ENCODE data around the gene ABHD14A. TPM values are rescaled to one million over a fixed set of nuclear protein-coding genes. Genes with fewer than 3 reads are reported as not detected.
A peak's percentile ranks its signal among the peaks of the same experiment; 100 is the strongest.

ABHD14A gene
- total RNA-seq, 1 donor from 2014 or later, result 20.6 TPM

- no peak for DNase-seq
Measured at GRCh38 chr3:52020796-52021195, 45.9 kb downstream of the ABHD14A start.

- no peak for DNase-seq
Measured at GRCh38 chr3:52021489-52022268, 46.8 kb downstream of the ABHD14A start.

GRCh38 chr3:52022323-52023100 lies 47.6 kb downstream of the ABHD14A start:
- DNase-seq, result peak; percentile 42

GRCh38 chr3:52023101-52023770 lies 48.4 kb downstream of the ABHD14A start:
- no peak for DNase-seq

GRCh38 chr3:52023860-52024764 lies 49.2 kb downstream of the ABHD14A start:
- no peak for DNase-seq

- DNase-seq, result no peak
Measured at GRCh38 chr3:52024765-52025452, 50.0 kb downstream of the ABHD14A start.

GRCh38 chr3:52025453-52025852 lies 50.6 kb downstream of the ABHD14A start:
- DNase-seq, result no peak

GRCh38 chr3:52026041-52026440 lies 51.2 kb downstream of the ABHD14A start:
- DNase-seq, result no peak

GRCh38 chr3:52028572-52028971 lies 53.7 kb downstream of the ABHD14A start:
- peak; percentile 75 for DNase-seq

GRCh38 chr3:52029053-52029452 lies 54.2 kb downstream of the ABHD14A start:
- DNase-seq, result no peak

GRCh38 chr3:52029535-52029934 lies 54.7 kb downstream of the ABHD14A start:
- DNase-seq, result no peak

Small RNA genes lying within 50 kb of the gene (small RNA-seq; reads per million reads assigned to genes)
- not detected for gene AC115284.1

Other genes with a start within 250 kb of the ABHD14A start
- not detected for gene IQCF6, start 195.8 kb upstream of the ABHD14A start, total RNA-seq
- not detected for gene IQCF2, start 113.4 kb upstream of the ABHD14A start, total RNA-seq
- not detected for gene IQCF5, start 99.5 kb upstream of the ABHD14A start, total RNA-seq
- not detected for gene IQCF1, start 71.7 kb upstream of the ABHD14A start, total RNA-seq
- 16.8 TPM for gene RRP9, start 33.2 kb upstream of the ABHD14A start, total RNA-seq
- 1.7 TPM for gene PARP3, start 32.7 kb upstream of the ABHD14A start, total RNA-seq
- 0.62 TPM for gene GPR62, start 19.7 kb upstream of the ABHD14A start, total RNA-seq
- 42.7 TPM for gene PCBP4, start 7.6 kb upstream of the ABHD14A start, total RNA-seq
- gene ABHD14B, start 1.0 kb upstream of the ABHD14A start, total RNA-seq, result 1.9 TPM
- 2.8 TPM for gene ACY1, start 8.5 kb downstream of the ABHD14A start, total RNA-seq
- gene RPL29, start 20.8 kb downstream of the ABHD14A start, total RNA-seq, result 778 TPM
- gene DUSP7, start 81.5 kb downstream of the ABHD14A start, total RNA-seq, result 10.8 TPM
- 3.1 TPM for gene POC1A, start 179.4 kb downstream of the ABHD14A start, total RNA-seq
- gene ALAS1, start 223.1 kb downstream of the ABHD14A start, total RNA-seq, result 36.2 TPM